Stimulated activated CD8-positive, alpha-beta memory T cell treated with anti-CD3 and anti-CD28 coated beads, Interleukin-2, amount 100 ng/mL, for 1 hour (primary cell): ENCODE results near the gene SHISA7.

Experiments used
- DNase-seq, 2 donors: peaks; one replicate each; pipeline ENCODE4 v3.0.0-alpha.2; 2020; ENCODE audit warnings: low read depth in 2 of 2

Gene SHISA7

GRCh38 chr19:55482156-55482961 is 39.3 kb upstream of the SHISA7 start:
- DNase-seq = no peak

DNA sequence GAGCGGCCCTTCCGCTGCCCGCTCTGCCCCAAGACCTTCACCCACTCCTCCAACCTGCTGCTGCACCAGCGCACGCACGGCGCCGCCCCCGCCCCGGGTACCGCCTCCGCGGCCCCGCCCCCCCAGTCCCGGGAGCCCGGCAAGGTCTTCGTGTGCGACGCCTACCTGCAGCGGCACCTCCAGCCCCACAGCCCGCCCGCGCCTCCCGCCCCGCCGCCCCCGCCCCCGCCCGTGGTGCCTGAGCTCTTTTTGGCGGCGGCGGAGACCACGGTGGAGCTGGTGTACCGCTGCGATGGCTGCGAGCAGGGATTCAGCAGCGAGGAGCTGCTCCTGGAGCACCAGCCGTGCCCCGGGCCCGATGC is 38.7 kb upstream of the SHISA7 start:
- no peak for DNase-seq

GRCh38 chr19:55481148-55481793 is 38.2 kb upstream of the SHISA7 start:
- no peak for DNase-seq

- no peak for DNase-seq
These were observed 36.5 kb upstream of the SHISA7 start for GRCh38 chr19:55479451-55480230.

- DNase-seq = no peak
These were observed 35.9 kb upstream of the SHISA7 start for GRCh38 chr19:55479045-55479444.

- DNase-seq = no peak
These were observed 35.3 kb upstream of the SHISA7 start for GRCh38 chr19:55478364-55478763.

GRCh38 chr19:55477905-55478304 is 34.8 kb upstream of the SHISA7 start:
- no peak for DNase-seq

GRCh38 chr19:55476100-55476775 is 33.1 kb upstream of the SHISA7 start, which contains the start of gene ZNF628:
Gene ZNF628, plus strand, starts transcription at chr19:55476617. Its CDS starts 3,294 bp downstream, at chr19:55479911.
- DNase-seq = peak; percentile 93 to 96

DNA sequence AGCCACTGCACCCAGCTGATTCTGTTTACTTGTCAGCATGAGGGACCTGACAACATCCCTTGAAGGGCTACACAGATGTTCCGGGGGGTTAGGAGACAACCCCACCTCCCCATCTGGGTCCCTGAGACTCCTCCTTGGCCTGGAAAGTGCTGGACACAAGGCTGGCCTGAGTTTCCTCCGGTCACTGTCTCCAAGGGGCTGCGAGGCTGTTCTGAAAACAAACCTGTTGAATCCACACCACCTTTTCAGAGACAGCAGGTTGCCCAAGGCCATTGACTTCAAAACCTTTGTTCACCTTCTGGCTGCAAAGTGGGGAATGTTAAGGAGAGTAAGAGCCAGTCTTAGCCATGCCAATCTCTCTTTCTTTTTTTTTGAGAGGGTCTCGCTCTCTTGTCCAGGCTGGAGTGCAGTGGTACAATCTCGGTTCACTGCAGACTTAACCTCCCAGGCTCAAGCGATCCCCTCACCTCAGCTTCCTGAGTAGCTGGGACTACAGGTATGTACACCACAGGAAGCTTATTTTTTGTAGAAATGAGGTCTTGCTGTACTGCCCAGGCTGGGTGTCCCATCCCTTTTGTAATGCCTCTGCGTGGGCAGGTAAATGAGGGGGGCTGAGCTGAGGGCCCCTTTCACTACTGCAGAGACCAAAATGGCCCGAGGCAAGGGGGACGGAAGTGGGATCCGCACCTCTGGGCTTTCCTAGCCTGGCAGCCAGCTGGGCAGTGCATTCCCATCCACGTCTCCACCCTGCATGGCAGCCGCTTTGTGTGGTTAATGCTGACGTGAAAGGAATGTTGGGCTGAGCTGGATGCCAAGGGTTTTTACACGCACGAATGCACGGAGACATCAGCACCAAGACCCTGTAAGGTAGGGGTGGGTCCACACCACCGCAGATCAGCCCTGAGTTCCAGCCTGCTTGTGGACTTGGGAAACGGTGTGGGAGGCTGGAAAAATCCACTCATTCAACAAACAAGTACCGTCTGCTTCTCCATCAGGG is 31.5 kb upstream of the SHISA7 start:
- DNase-seq = no peak

DNA sequence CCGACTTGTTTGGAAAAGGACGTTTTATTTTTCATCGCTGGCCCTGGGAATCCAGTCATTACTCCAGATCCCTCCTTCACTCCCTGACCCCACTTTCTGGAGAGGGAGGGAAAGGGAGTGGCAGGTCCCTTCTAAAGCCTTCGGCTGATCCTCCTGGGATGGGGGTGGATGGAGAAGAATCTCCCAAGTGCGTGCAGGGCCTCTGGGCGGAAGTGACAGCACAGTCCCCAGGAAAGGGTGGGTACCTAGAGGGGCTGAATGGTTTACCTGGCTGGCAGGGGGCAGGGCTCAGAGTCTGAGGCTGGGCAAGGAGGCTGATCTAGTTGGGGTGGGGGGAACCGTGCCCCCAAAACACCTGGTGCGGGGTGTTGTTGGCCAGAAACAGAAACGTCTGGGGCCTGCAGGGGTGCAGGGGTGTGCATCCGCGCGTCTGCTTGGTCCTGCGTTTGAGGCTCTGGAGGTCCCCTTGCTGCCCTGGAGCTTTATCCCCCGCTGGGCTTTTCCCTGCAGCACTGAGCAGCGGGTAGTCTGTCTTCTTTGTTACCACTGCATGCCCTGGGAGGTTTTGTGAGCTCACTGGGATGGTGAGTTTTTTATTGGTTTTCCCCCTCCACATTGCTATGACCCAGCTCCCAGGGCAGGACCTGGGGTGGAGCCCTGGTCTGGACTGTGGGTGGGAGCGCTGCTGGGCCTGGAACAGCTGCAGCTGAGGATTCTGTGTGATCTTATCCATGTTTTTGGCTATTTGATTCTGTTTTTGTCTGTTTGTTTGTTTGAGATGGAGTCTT is 30.3 kb upstream of the SHISA7 start:
- DNase-seq = no peak

DNA sequence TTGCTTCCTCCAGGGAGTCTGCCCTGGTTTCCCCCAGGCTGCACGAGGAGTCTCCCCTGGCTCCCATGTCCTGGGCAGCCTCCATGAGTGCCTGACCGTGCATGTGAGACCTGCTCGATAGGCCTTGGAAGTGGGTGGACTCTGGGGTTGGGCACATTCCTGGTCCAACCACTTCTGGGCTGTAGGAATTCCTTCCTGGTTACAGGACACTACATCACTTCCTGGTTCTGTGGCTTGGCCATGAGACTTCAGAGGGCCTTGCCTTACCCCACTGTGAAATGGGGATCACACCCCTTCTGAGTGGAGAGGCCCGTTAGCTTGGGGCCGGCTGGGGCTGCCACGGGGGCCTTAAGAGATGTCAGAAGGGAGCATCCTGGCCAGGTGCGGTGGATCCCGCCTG is 29.4 kb upstream of the SHISA7 start:
- no peak for DNase-seq

DNA sequence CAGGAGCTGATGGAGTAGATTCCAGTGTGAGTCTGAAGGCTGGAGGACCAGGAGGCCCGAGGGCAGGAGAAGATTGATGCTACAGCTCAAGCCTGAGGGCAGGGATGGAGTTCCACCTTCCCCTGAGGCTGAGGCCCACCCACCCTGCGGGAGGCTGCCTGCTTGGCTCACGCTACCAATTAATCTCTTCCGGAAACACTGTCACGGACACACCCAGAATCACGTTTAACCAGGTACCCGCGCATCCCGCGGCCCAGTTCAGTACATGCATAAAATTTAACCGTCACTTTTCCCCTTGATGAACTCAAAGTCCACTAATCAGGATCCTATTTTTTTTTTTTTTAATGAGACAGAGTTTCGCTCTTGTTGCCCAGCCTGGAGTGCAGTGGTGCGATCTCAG is 28.2 kb upstream of the SHISA7 start:
- DNase-seq = no peak

DNA sequence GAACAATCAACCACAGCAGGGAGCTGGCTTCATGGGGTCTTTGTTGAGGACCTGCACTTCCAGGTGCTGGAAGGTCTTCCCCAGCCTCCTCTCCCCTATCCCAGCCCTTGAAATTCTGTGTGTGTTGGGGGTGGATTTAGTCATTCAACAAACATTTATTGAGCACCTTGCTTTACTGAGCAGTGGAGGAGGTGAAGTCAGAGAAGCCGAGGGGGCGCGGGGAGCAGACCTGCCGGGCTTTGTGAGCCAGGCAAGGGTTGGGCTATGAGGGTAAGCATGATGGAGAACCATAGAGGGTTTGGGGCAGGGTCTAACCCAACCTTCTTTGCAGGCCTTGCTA is 24.9 kb upstream of the SHISA7 start:
- DNase-seq = no peak

- DNase-seq = peak; percentile 41 to 44
These were observed 24.3 kb upstream of the SHISA7 start for GRCh38 chr19:55467236-55468053.

- no peak for DNase-seq
These were observed 23.1 kb upstream of the SHISA7 start for GRCh38 chr19:55466241-55466614.

DNA sequence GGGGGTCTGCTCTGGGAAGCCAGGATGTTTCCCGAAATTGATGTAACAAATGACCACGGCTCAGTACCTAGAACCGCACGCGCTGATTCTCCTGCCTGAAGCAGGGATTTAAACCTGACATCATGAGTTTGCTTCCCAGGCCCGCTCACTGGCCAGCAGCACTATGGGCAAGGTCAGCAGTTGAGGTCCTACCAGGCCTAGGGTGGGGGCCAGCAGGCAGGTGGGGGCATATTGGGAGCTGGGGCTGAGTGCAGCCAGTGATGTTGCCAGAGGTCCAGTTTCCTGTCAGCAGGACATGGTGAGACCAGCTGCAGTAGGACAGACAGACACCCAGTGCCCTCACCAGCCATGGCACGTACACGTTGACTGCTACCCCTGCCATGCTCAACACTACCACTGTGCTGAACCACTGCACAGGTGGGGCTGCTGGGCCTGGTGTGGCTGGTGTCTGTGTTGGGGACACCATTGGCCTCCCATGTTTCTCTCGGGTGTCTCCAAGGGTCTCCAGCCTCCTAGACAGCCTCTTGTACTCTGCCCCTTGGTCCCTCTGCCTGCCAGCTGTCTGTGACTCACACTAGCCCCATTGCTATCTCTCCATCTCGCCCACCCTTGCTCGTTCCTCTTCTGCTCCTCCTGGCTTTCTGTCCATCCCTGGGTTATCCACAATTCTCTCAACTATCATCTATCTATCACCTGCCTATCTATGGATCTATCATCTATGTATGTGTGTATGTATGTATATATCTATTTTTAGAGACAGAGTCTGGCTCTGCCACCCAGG is 22.6 kb upstream of the SHISA7 start:
- no peak for DNase-seq

DNA sequence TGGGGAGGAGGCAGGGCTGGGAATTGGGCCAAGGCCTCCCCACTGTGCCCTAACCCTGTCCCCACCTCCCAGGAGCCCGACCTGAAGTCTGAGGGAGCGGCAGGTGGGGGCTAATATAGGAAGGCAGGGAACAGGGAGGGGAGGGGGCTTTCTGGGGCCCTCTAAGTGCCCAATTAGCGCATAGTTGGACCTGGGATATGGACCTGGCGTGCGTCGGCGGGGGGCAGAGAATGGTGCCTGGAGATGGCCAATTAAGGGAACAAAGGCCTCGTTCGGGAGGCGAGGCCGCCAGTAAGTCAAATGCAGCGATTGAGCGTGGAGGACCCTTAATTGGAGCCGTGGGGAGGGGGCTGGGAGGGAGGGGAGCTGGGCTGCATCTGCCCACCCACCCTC is 21.6 kb upstream of the SHISA7 start, which contains the start of gene C19orf85:
Gene C19orf85 (minus strand): TSS at position 90 of the 393 bp plus-strand sequence. CDS start 197 bp downstream, outside the sequence.
- DNase-seq = no peak

GRCh38 chr19:55464039-55464661 is 21.1 kb upstream of the SHISA7 start:
- DNase-seq = no peak
